GM21381 (cell line): ENCODE data around the gene MAP2.
"Not testable (repeated sequence)": the region's sequence is repeated elsewhere in the genome, so short reads cannot be mapped to it uniquely, and the experiment has no call there.

ENCODE experiments used
- ATAC-seq: cut with Tn5 transposase; IDR thresholded peaks from one replicate; pipeline ENCODE4 v1.9.1; 2021; ENCODE audit warnings: mild to moderate bottlenecking, moderate library complexity; ENCODE audit not compliant: unreplicated experiment

MAP2 gene

GRCh38 chr2:209472112-209472832 is 48.4 kb downstream of the MAP2 start:
- no peak for ATAC-seq

DNA sequence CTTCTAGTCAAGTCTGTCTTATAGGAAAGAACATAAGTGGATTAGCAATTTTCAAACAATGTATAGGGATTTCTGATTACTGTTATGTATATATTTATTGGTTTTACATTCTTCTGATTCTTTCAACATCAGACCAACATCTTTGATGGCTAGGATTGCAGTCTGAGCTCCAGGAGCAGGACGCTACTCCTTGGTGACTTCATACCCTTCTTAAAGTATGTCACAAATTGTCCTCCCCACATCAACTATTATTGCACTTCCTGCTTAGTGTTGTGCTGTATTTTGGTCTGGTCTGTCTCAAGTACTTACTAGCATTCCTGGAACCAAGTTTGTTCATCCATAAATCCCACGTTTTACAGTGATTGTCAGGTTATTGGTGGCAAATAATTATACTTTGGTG is 49.0 kb downstream of the MAP2 start:
- ATAC-seq = no peak

- no peak for ATAC-seq
Observed at GRCh38 chr2:209473930-209474419, 50.1 kb downstream of the MAP2 start.

GRCh38 chr2:209474960-209475359 is 51.1 kb downstream of the MAP2 start:
- ATAC-seq = no peak

DNA sequence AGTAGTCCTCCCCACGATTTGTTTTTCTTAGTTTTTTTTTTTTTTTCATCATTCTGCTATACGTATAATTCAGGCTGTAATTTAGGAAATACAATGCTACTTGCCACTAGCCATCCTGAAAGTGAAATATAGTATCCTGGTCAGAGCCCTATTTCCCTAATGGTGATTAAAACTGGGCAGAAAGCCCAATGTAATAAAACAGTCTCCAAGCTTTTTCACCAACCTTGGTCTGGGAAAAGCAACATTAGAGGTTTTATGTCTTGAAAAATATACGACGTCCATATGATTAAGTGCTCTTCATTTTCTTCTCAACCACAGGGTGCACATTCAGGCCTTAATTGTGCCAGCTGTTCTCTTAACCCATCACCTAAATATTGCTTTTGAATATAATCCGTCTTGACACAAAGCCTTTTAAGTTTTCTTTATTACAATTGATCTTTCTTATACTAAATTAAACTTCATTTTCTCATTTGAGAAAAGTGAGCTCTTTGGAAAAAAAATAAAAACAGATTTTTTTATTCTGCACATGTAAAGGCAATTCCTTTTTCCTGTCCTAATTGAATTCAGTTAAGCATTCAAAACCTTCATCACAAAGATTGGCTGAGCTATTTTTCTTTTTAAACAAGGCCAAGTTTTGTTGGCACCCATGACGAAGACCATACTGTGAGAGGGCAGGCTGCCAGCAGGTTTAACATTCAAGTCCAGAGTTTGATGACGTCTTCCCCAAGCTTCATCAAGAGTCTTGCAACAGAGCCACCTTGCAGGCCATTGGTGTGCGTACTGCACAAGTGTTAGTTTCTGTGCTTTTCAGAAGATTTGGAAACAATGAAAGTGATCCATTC is 52.7 kb downstream of the MAP2 start:
- no peak for ATAC-seq

DNA sequence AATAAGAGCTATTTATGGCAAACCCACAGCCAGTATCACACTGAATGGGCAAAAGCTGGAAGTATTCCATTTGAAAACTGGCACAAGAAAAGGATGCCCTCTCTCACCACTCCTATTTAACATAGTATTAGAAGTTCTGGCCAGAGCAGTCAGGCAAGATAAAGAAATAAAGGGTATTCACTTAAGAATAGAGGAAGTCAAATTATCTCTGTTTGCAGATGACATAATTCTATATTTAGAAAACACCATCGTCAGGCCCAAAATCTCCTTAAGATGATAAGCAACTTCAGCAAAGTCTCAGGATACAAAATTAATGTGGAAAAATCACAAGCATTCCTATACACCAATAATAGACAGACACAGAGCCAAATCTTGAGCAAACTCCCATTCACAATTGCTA is 68.4 kb downstream of the MAP2 start:
- not testable (repeated sequence) for ATAC-seq

DNA sequence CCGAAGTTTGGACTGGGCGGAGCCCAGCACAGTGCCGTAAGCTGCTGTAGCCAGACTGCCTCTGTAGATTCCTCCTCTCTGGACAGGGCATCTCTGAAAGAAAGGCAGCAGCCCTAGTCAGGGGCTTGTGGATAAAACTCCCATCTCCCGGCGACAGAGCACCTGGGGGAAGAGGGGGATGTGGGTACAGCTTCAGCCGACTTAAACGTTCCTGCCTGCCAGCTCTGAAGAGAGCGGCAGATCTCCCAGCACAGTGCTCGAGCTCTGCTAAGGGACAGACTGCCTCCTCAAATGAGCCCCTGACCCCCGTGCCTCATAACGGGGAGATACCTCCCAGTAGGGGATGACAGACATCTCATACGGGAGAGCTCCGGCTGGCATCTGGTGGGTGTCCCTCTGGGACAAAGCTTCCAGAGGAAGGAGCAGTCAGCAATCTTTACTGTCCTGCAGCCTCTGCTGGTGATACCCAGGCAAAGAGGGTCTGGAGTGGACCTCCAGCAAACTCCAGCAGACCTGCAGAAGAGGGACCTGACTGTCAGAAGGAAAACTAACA is 71.3 kb downstream of the MAP2 start:
- not testable (repeated sequence) for ATAC-seq

DNA sequence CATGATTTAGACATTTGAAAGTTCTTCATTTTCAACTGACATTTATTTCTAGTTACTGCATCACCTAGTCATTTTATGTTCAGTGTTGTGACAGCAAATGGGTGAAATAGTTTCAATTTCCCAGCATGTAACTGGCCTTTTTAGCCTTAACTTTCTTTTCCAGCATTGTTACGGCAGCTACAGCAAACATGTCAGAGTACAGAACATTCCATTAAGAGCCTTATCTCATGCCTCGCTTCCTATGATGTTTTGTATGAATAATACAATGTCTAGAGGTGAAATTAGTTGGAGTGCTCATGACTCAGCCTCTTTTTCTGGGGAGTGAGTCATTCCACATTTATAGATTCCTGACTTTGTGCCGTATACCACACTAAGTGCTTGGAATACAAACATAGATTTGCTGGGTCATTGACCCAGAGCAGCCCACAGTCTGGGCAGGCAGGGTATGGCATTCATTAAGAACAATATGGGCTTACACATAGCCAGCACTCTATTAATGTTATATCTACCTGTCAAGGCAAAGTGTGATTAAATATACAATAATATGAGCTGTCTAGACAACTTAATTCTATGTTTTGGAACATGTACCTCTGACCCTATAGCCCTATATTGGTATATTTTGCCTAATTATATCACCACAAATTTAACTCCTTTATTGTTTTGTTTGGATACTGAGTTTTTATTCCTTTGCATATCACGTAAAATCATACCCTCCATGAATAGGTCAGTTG is 72.2 kb downstream of the MAP2 start:
- ATAC-seq = no peak

DNA sequence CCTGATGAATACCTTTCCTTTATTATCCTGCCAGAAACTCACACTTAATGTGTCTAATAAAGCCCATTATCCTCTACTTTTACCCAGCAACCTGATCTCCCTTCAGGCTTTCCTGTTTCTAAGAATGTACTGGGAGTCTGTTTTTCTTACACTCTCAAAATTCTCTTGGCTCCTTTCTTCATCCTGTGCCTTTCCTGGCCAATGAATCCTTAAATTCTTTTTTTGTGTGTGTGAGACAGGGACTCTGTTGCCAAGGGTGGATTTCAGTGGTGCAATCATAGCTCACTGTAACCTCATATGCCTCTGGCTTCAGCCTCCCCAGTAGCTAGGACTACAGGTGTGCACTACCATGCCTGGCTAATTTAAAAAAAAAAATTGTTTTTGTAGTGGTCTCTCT is 72.7 kb downstream of the MAP2 start:
- no peak for ATAC-seq

DNA sequence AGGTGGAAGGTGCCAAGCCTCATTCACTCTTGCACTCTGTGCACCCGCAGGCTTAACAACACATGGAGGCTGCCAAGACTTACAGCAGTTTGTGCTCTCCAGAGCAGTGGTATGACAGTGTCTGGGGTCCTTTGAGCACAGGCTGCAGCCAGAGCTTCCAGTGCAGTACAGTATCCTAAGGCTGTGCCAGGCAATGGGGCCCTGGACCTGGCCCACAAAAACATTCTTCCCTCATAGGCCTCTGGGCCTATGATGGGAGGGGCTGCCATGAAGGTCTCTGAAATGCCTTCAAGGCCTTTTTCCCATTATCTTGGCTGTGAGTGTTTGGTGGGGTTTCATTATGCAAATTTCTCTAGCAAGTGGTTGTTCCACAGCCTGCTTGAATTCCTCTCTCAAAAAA is 74.8 kb downstream of the MAP2 start:
- no peak for ATAC-seq

GRCh38 chr2:209499069-209499468 is 75.2 kb downstream of the MAP2 start:
- ATAC-seq = no peak

- no peak for ATAC-seq
Observed at GRCh38 chr2:209501579-209501978, 77.7 kb downstream of the MAP2 start.

DNA sequence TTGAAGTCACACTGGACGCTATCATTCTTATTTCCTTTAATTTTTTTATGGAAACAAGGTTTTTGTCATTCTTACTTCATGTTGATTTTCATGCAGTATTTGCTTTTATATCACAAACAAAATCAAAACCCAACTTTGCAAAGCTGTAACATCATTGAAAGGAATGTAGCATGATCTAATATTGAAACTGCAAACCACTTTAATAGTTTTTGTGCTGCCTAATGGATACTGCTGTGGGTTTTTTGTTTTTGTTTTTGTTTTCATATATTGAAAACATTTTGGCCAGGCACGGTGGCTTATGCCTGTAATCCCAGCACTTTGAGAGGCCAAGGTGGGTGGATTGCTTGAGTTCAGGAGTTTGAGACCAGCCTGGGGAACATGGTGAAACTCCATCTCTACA is 81.6 kb downstream of the MAP2 start:
- peak; percentile 73 for ATAC-seq

DNA sequence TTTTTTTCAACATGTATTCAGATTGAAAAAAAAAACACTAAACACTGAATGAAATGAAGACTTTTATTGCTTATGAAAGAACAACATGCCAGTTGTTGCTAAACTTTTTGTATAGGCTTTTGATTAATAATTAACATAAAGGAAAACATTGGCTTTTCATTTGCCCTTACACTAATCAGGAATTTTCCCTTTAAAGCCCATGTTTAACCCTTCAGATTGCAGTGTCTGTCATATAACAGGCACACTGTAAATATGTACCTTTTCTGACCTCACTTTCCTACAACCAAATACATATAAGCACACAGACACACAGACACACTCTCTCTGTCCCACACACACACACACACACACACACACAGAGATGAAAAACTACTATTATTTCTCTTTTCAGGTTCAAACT is 84.4 kb downstream of the MAP2 start:
- no peak for ATAC-seq

DNA sequence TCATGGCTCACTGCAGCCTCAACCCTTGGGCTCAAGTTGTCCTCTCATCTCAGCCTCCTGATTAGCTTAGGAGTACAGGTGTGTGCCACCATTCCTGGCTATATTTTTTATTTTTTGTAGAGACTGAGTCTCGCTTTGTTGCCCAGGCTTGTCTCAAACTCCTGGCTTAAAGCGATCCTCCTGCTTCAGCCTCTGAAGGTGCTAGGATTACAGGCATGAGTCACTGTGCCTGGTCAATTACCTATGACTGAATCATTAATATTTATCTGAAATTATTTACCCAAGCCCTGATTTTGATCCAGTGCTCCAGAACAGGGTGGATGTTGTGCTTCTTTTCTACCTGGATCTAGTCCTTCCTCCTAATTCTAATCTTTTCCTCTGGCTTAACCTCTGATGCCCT is 87.8 kb downstream of the MAP2 start:
- no peak for ATAC-seq

GRCh38 chr2:209512971-209513370 is 89.1 kb downstream of the MAP2 start:
- no peak for ATAC-seq

DNA sequence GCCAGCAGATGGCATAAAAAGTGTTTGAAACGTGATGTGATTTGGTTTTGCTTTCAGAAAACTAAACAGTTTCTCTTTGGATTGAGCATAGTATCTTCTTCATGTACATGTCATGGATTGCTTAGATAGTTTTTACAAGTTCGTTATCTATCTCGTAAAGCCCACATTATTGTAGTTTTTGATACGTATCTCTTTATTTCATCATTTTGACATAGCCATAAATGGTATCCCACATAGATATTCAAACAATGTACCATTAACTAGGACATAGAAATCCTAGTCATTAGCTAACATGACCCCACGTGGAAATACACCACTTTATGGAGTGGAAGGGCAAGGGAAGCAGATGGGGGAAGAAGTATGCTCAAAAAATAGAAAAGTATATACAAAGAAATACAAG is 93.6 kb downstream of the MAP2 start:
- no peak for ATAC-seq

GRCh38 chr2:209519271-209519670 is 95.4 kb downstream of the MAP2 start:
- no peak for ATAC-seq

DNA sequence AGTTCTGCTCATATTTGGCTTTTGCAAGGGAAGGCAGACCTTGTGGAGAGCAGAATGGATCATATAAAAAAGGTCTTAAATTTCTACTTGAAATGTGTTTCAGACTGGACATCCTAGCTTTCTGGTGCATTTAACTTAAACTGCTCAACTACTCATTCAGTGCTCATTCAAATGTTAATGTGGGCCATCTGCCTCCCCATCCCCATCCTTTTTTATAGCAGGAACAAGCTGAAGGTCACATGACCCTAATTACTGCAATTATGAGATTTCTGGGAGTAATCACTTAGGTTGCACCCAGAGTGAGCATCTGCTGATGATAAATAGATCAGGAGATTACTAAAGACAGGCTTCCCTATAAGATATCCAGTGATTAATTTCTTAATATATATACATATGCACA is 96.1 kb downstream of the MAP2 start:
- no peak for ATAC-seq

GRCh38 chr2:209523041-209523740 is 99.3 kb downstream of the MAP2 start:
- no peak for ATAC-seq

- peak; percentile 43 for ATAC-seq
Observed at GRCh38 chr2:209523867-209524266, 100.0 kb downstream of the MAP2 start.
